Fibroblast of lung (primary cell): Measurements from ENCODE around the gene MPP7. TPM values are rescaled to one million over a fixed set of nuclear protein-coding genes. Genes with fewer than 3 reads are reported as not detected.

Source experiments
- DNase-seq, 2 donors: peaks; one replicate each; pipeline versions ENCODE4 v3.0.0 to v3.0.0-alpha.2; 2010; ENCODE audit warnings: low read depth in 2 of 2
- H2AFZ ChIP-seq: 2 replicates; pipeline ENCODE4 v1.5.1; 2012; ENCODE audit warnings: low read length, control low read depth, inconsistent platforms
- H3K27ac ChIP-seq: 2 replicates; pipeline ENCODE4 v1.5.1; 2011; ENCODE audit warnings: low read length, control low read depth; ENCODE audit not compliant: insufficient read depth
- H3K27me3 ChIP-seq: 2 replicates; pipeline ENCODE4 v1.5.1; 2011; ENCODE audit warnings: mild to moderate bottlenecking, low read length; ENCODE audit not compliant: control insufficient read depth, insufficient read depth
- H3K36me3 ChIP-seq: 2 replicates; pipeline ENCODE4 v1.5.1; 2011; ENCODE audit warnings: low read length; ENCODE audit not compliant: control insufficient read depth, insufficient read depth
- H3K4me1 ChIP-seq: 2 replicates; pipeline ENCODE4 v1.5.1; 2011; ENCODE audit warnings: low read length; ENCODE audit not compliant: control insufficient read depth, insufficient read depth; ENCODE audit errors: extremely low read depth
- H3K4me2 ChIP-seq: 2 replicates; pipeline ENCODE4 v1.5.1; 2011; ENCODE audit warnings: low read length, control low read depth; ENCODE audit not compliant: insufficient read depth; ENCODE audit errors: extremely low read depth
- H3K4me3 ChIP-seq, 4 experiments: fragments of 200-600 bp in 1 of 4; sonication (generic) in 1 of 4; replicated peaks in 1 of 4; 2 replicates each; pipeline ENCODE4 v1.5.1; 2011 to 2016; ENCODE audit warnings: low read length in 4 of 4, low read depth in 3 of 4, mild to moderate bottlenecking in 3 of 4, control low read depth in 2 of 4, inconsistent platforms in 1 of 4, mixed read lengths in 1 of 4; ENCODE audit not compliant: insufficient read depth in 1 of 4; ENCODE audit errors: control extremely low read depth in 1 of 4
- H3K79me2 ChIP-seq: 2 replicates; pipeline ENCODE4 v1.5.1; 2012; ENCODE audit warnings: mild to moderate bottlenecking, low read length, inconsistent platforms; ENCODE audit not compliant: control insufficient read depth, insufficient read depth
- H3K9ac ChIP-seq: 2 replicates; pipeline ENCODE4 v1.5.1; 2011; ENCODE audit warnings: mild to moderate bottlenecking, low read length, control low read depth; ENCODE audit not compliant: insufficient read depth
- H3K9me3 ChIP-seq: 2 replicates; pipeline ENCODE4 v1.5.1; 2012; ENCODE audit warnings: low read depth, low read length; ENCODE audit not compliant: control insufficient read depth, insufficient read depth
- H4K20me1 ChIP-seq: 2 replicates; pipeline ENCODE4 v1.5.1; 2011; ENCODE audit warnings: low read length; ENCODE audit not compliant: control insufficient read depth, insufficient read depth; ENCODE audit errors: extremely low read depth
- EZH2 ChIP-seq: IDR thresholded peaks from 2 replicates; pipeline ENCODE4 v1.5.1; 2012; ENCODE audit warnings: low read length, control low read depth, mild to moderate bottlenecking; ENCODE audit errors: missing control alignments
- polyA minus RNA-seq: library from RNA; depleted of rRNA, polyadenylated mRNA; stranded (reverse); fragments of >200 nt; gene quantifications from 2 replicates; pipeline ENCODE4 v1.2.3, GENCODE V29; 2011; ENCODE audit warnings: low replicate concordance
- polyA plus RNA-seq, 2 donors: library from polyadenylated mRNA; depleted of rRNA in 1 of 2; stranded (reverse) in 1 of 2; unstranded in 1 of 2; fragments of >200 nt; gene quantifications; 2 replicates each; pipeline ENCODE4 v1.2.1, GENCODE V29; 2011 to 2012; ENCODE audit warnings: missing spikeins in 1 of 2
- total RNA-seq: library from RNA; depleted of rRNA; stranded (reverse); fragments of >200 nt; gene quantifications from 2 replicates; pipeline ENCODE4 v1.2.1, GENCODE V29; 2014
- TF ChIP-seq, protein P1 (sequence below), 2 donors: IDR thresholded peaks in 1 of 2; conservative IDR thresholded peaks in 1 of 2; 1 replicate in 1 of 2; 2 replicates in 1 of 2; pipeline ENCODE4 v1.5.1; 2011 to 2012; ENCODE audit warnings: low read length in 2 of 2, control low read depth in 1 of 2, inconsistent platforms in 1 of 2, low read depth in 1 of 2, mild to moderate bottlenecking in 1 of 2

MPP7 gene
- 0.51 and 0.99 TPM in 2 replicates for total RNA-seq
- 0.26 and 0.30 TPM in 2 replicates for polyA plus RNA-seq
- polyA plus RNA-seq (2012), result 0.12 and 0.13 TPM in 2 replicates
- polyA minus RNA-seq, result not detected in 2 replicates

- H3K4me3 ChIP-seq, result peak within 1 kb of the TSS; percentile 68 to 75 (median 72)
- peaks cover 11% of the 10 kb centered on the region for H3K27me3 ChIP-seq
- TF ChIP-seq EZH2, result no peak
- TF ChIP-seq, protein P1, sequence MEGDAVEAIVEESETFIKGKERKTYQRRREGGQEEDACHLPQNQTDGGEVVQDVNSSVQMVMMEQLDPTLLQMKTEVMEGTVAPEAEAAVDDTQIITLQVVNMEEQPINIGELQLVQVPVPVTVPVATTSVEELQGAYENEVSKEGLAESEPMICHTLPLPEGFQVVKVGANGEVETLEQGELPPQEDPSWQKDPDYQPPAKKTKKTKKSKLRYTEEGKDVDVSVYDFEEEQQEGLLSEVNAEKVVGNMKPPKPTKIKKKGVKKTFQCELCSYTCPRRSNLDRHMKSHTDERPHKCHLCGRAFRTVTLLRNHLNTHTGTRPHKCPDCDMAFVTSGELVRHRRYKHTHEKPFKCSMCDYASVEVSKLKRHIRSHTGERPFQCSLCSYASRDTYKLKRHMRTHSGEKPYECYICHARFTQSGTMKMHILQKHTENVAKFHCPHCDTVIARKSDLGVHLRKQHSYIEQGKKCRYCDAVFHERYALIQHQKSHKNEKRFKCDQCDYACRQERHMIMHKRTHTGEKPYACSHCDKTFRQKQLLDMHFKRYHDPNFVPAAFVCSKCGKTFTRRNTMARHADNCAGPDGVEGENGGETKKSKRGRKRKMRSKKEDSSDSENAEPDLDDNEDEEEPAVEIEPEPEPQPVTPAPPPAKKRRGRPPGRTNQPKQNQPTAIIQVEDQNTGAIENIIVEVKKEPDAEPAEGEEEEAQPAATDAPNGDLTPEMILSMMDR (conservative IDR thresholded peaks at IDR 0.05 in 1 of 2, IDR thresholded peaks at IDR 0.05 in 1 of 2; ENCODE audit: low read depth in 1 of 2, low read length in 2 of 2), result peak; percentile 3 to 19
- no peaks in the 10 kb centered on the region for H3K79me2 ChIP-seq
- peak; percentile 98 to 99 for DNase-seq
- no peaks in the 10 kb centered on the region for H3K9me3 ChIP-seq
- no peak within 1 kb of the TSS for H3K27ac ChIP-seq
- H2AFZ ChIP-seq, result peak within 1 kb of the TSS; percentile 92
- H3K9ac ChIP-seq, result no peak within 1 kb of the TSS
- peak within 1 kb of the TSS; percentile 99 for H3K4me2 ChIP-seq
- no peaks in the 10 kb centered on the region for H3K36me3 ChIP-seq
- peaks cover 2% of the 10 kb centered on the region for H3K4me1 ChIP-seq
- H4K20me1 ChIP-seq, result no peaks in the 10 kb centered on the region
Observed at GRCh38 chr10:28302638-28303488, at the start of gene MPP7. MPP7 (minus strand) TSS chr10:28303064; CDS start chr10:28238604, 64,460 bp downstream.

DNA sequence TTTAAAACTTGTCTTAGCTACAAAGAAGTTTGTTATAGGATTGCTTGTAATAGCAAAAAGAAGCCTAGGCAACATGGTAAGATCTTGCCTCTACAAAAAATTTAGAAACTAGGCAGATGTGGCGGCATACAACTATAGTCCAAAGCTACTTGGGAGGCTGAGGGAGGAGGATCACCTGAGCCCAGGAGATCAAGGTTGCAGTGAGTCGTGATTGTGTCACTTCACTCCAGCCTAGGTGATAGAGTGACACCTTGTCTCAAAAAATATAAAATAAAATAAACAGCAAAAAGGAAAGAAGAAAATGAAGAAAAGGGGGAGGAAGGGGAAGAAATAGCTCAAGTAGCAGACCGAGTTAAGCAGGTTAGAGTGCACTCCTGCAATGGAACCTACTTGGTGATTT lies 47.0 kb upstream of the MPP7 start:
- TF ChIP-seq, protein P1 (conservative IDR thresholded peaks at IDR 0.05 in 1 of 2, IDR thresholded peaks at IDR 0.05 in 1 of 2; ENCODE audit: low read depth in 1 of 2, low read length in 2 of 2), result no peak
- TF ChIP-seq EZH2, result no peak
- Histone ChIP-seq H3K4me2 (no peak overlapping the region), H3K27me3 (no peaks in the 10 kb centered on the region), H3K4me1 (no peaks in the 10 kb centered on the region), H3K79me2 (no peaks in the 10 kb centered on the region), H4K20me1 (no peaks in the 10 kb centered on the region), H3K36me3 (no peaks in the 10 kb centered on the region), H3K9ac (no peak overlapping the region), H3K27ac (no peak overlapping the region), H3K9me3 (no peaks in the 10 kb centered on the region), H2AFZ (no peak overlapping the region), H3K4me3 (no peak overlapping the region)
- no peak for DNase-seq

DNA sequence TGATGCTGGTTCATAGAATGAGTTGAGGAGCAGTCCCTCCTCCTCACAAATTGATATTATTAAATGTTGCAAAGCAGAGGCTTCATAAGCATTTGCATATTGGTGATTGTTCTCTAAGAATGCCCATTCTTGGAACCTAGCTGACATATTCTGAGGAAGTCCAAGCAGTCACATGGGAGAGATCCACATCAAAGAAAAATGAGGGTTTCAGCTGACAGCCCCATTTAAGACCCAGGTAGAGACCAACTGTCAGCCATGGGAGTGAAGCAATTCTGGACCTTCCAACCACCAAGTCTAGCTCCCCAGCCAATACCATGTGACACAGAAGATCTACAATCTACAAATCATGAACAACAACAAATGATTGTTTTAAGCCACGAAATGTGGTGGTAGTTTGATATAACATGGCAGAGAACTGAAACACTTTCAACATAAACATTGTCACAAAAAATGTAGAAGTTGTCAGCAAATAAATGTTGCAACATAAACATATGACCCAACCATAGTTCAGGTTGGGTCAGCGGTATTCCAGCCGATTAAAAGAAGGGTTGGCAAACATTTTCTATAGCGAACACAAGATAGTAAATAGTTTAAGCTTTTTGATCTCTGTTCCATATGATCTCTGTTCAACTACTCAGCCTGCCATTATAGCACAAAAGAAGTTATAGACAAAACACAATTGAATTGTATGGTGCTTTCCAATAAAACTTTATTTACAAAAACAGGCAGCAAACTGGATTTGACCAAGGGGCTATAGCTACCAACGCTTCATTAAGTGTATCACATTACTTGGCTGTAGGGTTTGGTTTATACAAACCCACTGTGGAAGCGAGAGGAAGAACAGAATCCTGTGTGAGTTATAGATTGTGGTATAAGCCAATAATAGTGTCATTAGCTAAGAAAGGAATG lies 41.4 kb upstream of the MPP7 start:
- Histone ChIP-seq H4K20me1 (no peaks in the 10 kb centered on the region), H3K27ac (no peak overlapping the region)

More for the DNA sequence above, 41.4 kb upstream of the MPP7 start:
- H3K9me3 ChIP-seq, result no peaks in the 10 kb centered on the region
- H2AFZ ChIP-seq, result no peak overlapping the region
- H3K36me3 ChIP-seq, result no peaks in the 10 kb centered on the region
- no peak overlapping the region for H3K9ac ChIP-seq
- H3K4me3 ChIP-seq, result no peak overlapping the region
- TF ChIP-seq EZH2, result no peak
- TF ChIP-seq, protein P1 (conservative IDR thresholded peaks at IDR 0.05 in 1 of 2, IDR thresholded peaks at IDR 0.05 in 1 of 2; ENCODE audit: low read depth in 1 of 2, low read length in 2 of 2), result no peak
- H3K79me2 ChIP-seq, result no peaks in the 10 kb centered on the region
- no peak overlapping the region for H3K4me2 ChIP-seq
- no peak for DNase-seq
- H3K27me3 ChIP-seq, result no peaks in the 10 kb centered on the region
- no peaks in the 10 kb centered on the region for H3K4me1 ChIP-seq
